T-helper 17 cell (primary cell): Measurements from ENCODE around the gene TENM4. TPM values are rescaled to one million over a fixed set of nuclear protein-coding genes. Genes with fewer than 3 reads are reported as not detected.

Experiments
- ATAC-seq: fragments of 150-1000 bp; cut with Tn5 transposase; 2 replicates; pipeline ENCODE4 v1.10.0; 2021; ENCODE audit warnings: mild to moderate bottlenecking, moderate library complexity
- DNase-seq, 3 donors: peaks; one replicate each; pipeline versions ENCODE4 v3.0.0 to v3.0.0-alpha.2; 2020 to 2021
- H3K9me3 ChIP-seq: one replicate; pipeline ENCODE4 v1.7.0; 2013; ENCODE audit warnings: low read length, mild to moderate bottlenecking; ENCODE audit not compliant: control insufficient read depth, poor library complexity, severe bottlenecking
- H3K27ac Mint-ChIP-seq: one replicate; pipeline ENCODE4 v1.8.0; 2022; ENCODE audit warnings: mild to moderate bottlenecking, moderate library complexity, mixed read lengths
- H3K27me3 Mint-ChIP-seq: one replicate; pipeline ENCODE4 v1.8.0; 2022; ENCODE audit warnings: mixed read lengths
- H3K36me3 Mint-ChIP-seq: one replicate; pipeline ENCODE4 v1.8.0; 2022; ENCODE audit warnings: low read depth, mixed read lengths
- H3K4me1 Mint-ChIP-seq: one replicate; pipeline ENCODE4 v1.8.0; 2022; ENCODE audit warnings: mild to moderate bottlenecking, mixed read lengths
- H3K4me3 Mint-ChIP-seq: one replicate; pipeline ENCODE4 v1.8.0; 2022; ENCODE audit warnings: mild to moderate bottlenecking, moderate library complexity, mixed read lengths
- total RNA-seq, 4 donors: library from RNA in 2 of 4; stranded (reverse) in 2 of 4; gene quantifications; one replicate each; pipeline ENCODE4 v1.2.3 and lab custom pipeline; 2022 to 2026

Gene TENM4
- total RNA-seq, 2 donors from 2014 or later, result 0.31 to 0.97 TPM

GRCh38 chr11:79383874-79384273 is 57.0 kb downstream of the TENM4 start:
- no peak for ATAC-seq
- no peaks in the 10 kb centered on the region for H3K4me1 Mint-ChIP-seq
- DNase-seq, result no peak

GRCh38 chr11:79382301-79383050 is 58.4 kb downstream of the TENM4 start:
- H3K4me3 Mint-ChIP-seq, result no peak overlapping the region
- H3K36me3 Mint-ChIP-seq, result no peaks in the 10 kb centered on the region
- ATAC-seq (no peak), DNase-seq (no peak)
- H3K27me3 Mint-ChIP-seq, result peaks cover 7% of the 10 kb centered on the region
- H3K9me3 ChIP-seq, result no peaks in the 10 kb centered on the region
- no peak overlapping the region for H3K27ac Mint-ChIP-seq
- no peaks in the 10 kb centered on the region for H3K4me1 Mint-ChIP-seq

More at GRCh38 chr11:79383874-79384273, 57.0 kb downstream of the TENM4 start:
- no peaks in the 10 kb centered on the region for H3K9me3 ChIP-seq
- no peak overlapping the region for H3K27ac Mint-ChIP-seq
- H3K4me3 Mint-ChIP-seq, result no peak overlapping the region
- no peaks in the 10 kb centered on the region for H3K36me3 Mint-ChIP-seq
- H3K27me3 Mint-ChIP-seq, result peaks cover 7% of the 10 kb centered on the region

- Mint-ChIP-seq H3K4me3 (no peak overlapping the region), H3K27ac (no peak overlapping the region), H3K27me3 (peaks cover 7% of the 10 kb centered on the region), H3K4me1 (no peaks in the 10 kb centered on the region), H3K36me3 (no peaks in the 10 kb centered on the region)
- no peak for DNase-seq
- no peaks in the 10 kb centered on the region for H3K9me3 ChIP-seq
- ATAC-seq, result no peak
Observed at GRCh38 chr11:79381036-79381435, 59.8 kb downstream of the TENM4 start.

- H3K36me3 Mint-ChIP-seq, result no peaks in the 10 kb centered on the region
- H3K4me1 Mint-ChIP-seq, result no peaks in the 10 kb centered on the region
Observed at GRCh38 chr11:79377406-79377805, 63.4 kb downstream of the TENM4 start.

GRCh38 chr11:79375818-79376550 is 64.8 kb downstream of the TENM4 start:
- DNase-seq (no peak), ATAC-seq (no peak)
- no peaks in the 10 kb centered on the region for H3K4me1 Mint-ChIP-seq
- H3K27ac Mint-ChIP-seq, result no peak overlapping the region
- H3K36me3 Mint-ChIP-seq, result no peaks in the 10 kb centered on the region
- H3K9me3 ChIP-seq, result no peaks in the 10 kb centered on the region
- H3K4me3 Mint-ChIP-seq, result no peak overlapping the region
- no peaks in the 10 kb centered on the region for H3K27me3 Mint-ChIP-seq

More at GRCh38 chr11:79377406-79377805, 63.4 kb downstream of the TENM4 start:
- no peak for DNase-seq
- no peak overlapping the region for H3K27ac Mint-ChIP-seq
- no peak overlapping the region for H3K4me3 Mint-ChIP-seq
- peaks cover 7% of the 10 kb centered on the region for H3K27me3 Mint-ChIP-seq
- no peaks in the 10 kb centered on the region for H3K9me3 ChIP-seq
- ATAC-seq, result no peak

- no peaks in the 10 kb centered on the region for H3K27me3 Mint-ChIP-seq
- no peak overlapping the region for H3K4me3 Mint-ChIP-seq
- H3K27ac Mint-ChIP-seq, result no peak overlapping the region
- H3K9me3 ChIP-seq, result no peaks in the 10 kb centered on the region
- ATAC-seq, result no peak
- no peaks in the 10 kb centered on the region for H3K4me1 Mint-ChIP-seq
- H3K36me3 Mint-ChIP-seq, result no peaks in the 10 kb centered on the region
- DNase-seq, result no peak
Observed at GRCh38 chr11:79374727-79375126, 66.1 kb downstream of the TENM4 start.

- ATAC-seq (no peak), DNase-seq (no peak)
- no peak overlapping the region for H3K4me3 Mint-ChIP-seq
- no peaks in the 10 kb centered on the region for H3K36me3 Mint-ChIP-seq
- H3K4me1 Mint-ChIP-seq, result no peaks in the 10 kb centered on the region
- H3K9me3 ChIP-seq, result no peaks in the 10 kb centered on the region
- no peak overlapping the region for H3K27ac Mint-ChIP-seq
- no peaks in the 10 kb centered on the region for H3K27me3 Mint-ChIP-seq
Observed at GRCh38 chr11:79371724-79372123, 69.1 kb downstream of the TENM4 start.

- no peaks in the 10 kb centered on the region for H3K27me3 Mint-ChIP-seq
- no peak overlapping the region for H3K4me3 Mint-ChIP-seq
- no peak overlapping the region for H3K27ac Mint-ChIP-seq
- no peaks in the 10 kb centered on the region for H3K36me3 Mint-ChIP-seq
- ATAC-seq, result no peak
- no peaks in the 10 kb centered on the region for H3K4me1 Mint-ChIP-seq
- no peak for DNase-seq
- H3K9me3 ChIP-seq, result no peaks in the 10 kb centered on the region
Observed at GRCh38 chr11:79371152-79371551, 69.7 kb downstream of the TENM4 start.

GRCh38 chr11:79369055-79369454 is 71.8 kb downstream of the TENM4 start:
- ATAC-seq (no peak), DNase-seq (no peak)
- H3K9me3 ChIP-seq, result no peaks in the 10 kb centered on the region
- Mint-ChIP-seq H3K4me1 (no peaks in the 10 kb centered on the region), H3K27ac (no peak overlapping the region), H3K4me3 (no peak overlapping the region), H3K36me3 (no peaks in the 10 kb centered on the region), H3K27me3 (peaks cover 7% of the 10 kb centered on the region)

- H3K4me1 Mint-ChIP-seq, result no peaks in the 10 kb centered on the region
- no peak overlapping the region for H3K4me3 Mint-ChIP-seq
- no peak overlapping the region for H3K27ac Mint-ChIP-seq
- no peak for ATAC-seq
- H3K27me3 Mint-ChIP-seq, result peaks cover 7% of the 10 kb centered on the region
- DNase-seq, result no peak
- no peaks in the 10 kb centered on the region for H3K9me3 ChIP-seq
- H3K36me3 Mint-ChIP-seq, result no peaks in the 10 kb centered on the region
Observed at GRCh38 chr11:79367844-79368243, 73.0 kb downstream of the TENM4 start.

- H3K36me3 Mint-ChIP-seq, result no peaks in the 10 kb centered on the region
- no peak for ATAC-seq
- no peak overlapping the region for H3K27ac Mint-ChIP-seq
- H3K4me1 Mint-ChIP-seq, result no peaks in the 10 kb centered on the region
- DNase-seq, result no peak
- H3K27me3 Mint-ChIP-seq, result peaks cover 12% of the 10 kb centered on the region
- H3K4me3 Mint-ChIP-seq, result no peak overlapping the region
- no peaks in the 10 kb centered on the region for H3K9me3 ChIP-seq
Observed at GRCh38 chr11:79366218-79366617, 74.6 kb downstream of the TENM4 start.

GRCh38 chr11:79363861-79364378 is 76.9 kb downstream of the TENM4 start:
- Mint-ChIP-seq H3K27ac (no peak overlapping the region), H3K4me1 (no peaks in the 10 kb centered on the region), H3K27me3 (peaks cover 23% of the 10 kb centered on the region), H3K4me3 (no peak overlapping the region), H3K36me3 (no peaks in the 10 kb centered on the region)
- no peak for DNase-seq
- H3K9me3 ChIP-seq, result no peaks in the 10 kb centered on the region
- ATAC-seq, result no peak

GRCh38 chr11:79363256-79363655 is 77.6 kb downstream of the TENM4 start:
- no peaks in the 10 kb centered on the region for H3K9me3 ChIP-seq
- Mint-ChIP-seq H3K27me3 (peaks cover 23% of the 10 kb centered on the region), H3K27ac (no peak overlapping the region), H3K4me1 (no peaks in the 10 kb centered on the region), H3K4me3 (no peak overlapping the region), H3K36me3 (no peaks in the 10 kb centered on the region)
- ATAC-seq (no peak), DNase-seq (no peak)
